ENCODE results near the gene MAN2B1.
"Not testable (repeated sequence)": the region's sequence is repeated elsewhere in the genome, so short reads cannot be mapped to it uniquely, and the experiment has no call there.

MAN2B1 gene

DNA sequence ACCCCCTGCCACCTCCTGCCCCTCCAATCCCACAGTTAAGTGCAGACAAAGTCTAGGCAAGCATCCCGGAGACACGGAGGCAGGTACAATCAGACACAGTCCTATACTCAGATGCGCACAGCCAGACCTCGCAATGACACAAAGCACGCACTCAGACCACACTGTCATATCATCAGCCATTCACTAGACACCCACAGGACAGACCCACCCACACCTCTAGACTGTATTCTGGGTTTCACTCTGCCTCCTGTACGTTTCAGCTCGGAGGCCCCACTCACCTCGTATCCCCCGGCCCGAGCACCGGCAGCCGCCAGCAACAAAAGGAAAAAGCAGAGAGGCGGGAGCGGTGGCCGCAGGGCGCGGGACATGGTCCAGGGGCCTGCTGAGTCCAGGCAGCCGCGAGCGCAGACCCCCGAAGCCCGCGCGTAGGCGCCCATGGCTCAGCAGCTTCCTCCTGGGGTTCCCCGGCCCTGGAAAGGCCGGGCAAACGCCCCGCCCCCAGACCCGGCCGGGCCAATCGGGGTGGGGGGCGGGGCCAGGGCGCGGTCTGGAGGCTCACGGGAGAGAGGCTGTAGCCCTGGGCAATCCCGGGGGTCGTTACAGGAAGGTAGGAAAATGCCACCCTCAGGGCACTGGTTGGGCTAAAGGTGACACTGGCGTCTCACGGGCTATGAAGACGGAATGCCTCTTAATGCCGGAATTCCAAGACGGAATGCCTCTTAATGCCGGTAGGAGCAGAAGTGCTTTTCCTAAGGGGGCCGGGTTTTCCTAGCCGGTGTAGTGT is at the start of gene MAN2B1, which contains the start of gene WDR83:
Gene MAN2B1, minus strand, starts transcription at position 478 of the 784 bp plus-strand sequence. Its CDS starts 41 bp downstream, at position 437.
Gene WDR83, plus strand, starts transcription at position 543 of the 784 bp plus-strand sequence. CDS start 2,984 bp downstream, outside the sequence.
- FAIRE-seq, result no peak

DNA sequence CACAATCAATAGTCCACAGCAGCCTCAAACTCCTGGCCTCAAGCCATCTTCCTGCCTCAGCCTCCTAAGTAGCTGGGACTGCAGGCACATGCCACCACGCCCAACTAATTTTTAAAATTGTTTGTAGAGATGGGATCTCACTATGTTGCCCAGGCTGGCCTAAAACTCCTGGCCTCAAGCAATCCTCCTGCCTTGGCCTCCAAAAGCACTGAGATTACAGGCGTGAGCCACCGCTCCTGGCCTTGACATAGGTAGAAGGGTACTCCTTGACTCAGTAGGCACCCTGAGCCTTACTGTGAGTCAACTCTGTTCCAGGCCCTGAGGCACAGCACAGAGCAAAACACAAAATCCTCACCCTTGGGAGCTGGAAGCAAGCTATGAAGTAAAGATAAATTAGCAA is 49.4 kb upstream of the MAN2B1 start:
- no peak for FAIRE-seq

DNA sequence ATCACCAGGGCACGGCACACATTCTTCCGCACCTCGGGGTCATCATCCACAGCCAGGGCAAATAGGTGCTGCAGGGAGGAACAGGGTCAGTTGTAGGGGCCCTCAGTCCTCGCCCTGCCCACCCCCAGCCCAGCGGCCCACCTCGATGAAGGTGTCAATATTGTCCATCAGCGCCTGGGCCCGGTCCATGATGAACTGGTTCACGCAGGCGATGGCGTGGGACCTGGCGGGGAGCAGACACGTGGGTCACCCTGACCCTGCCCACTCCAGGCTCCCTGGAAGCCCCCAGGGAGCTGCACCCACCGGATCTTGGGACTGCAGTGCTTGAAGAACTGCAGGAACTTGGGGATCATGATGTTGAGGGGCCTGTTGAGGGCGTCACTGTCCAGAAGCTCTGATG is 48.6 kb upstream of the MAN2B1 start:
- no peak for FAIRE-seq

DNA sequence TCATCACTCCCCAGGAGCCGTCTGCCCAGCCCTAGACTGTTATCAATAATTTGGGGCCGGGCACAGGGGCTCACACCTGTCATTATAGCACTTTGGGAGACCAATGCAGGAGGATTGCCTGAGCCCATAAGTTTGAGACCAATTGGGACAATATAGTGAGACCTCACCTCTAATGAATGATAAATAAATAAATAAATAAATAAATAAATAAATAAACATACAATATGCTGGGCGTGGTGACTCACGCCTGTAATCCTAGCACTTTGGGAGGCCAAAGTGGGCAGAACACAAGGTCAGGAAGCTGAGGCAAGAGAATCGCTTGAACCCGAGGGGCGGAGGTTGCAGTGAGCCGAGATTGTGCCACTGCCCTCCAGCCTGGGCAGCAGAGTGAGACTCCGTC is 46.8 kb upstream of the MAN2B1 start:
- not testable (repeated sequence) for FAIRE-seq

DNA sequence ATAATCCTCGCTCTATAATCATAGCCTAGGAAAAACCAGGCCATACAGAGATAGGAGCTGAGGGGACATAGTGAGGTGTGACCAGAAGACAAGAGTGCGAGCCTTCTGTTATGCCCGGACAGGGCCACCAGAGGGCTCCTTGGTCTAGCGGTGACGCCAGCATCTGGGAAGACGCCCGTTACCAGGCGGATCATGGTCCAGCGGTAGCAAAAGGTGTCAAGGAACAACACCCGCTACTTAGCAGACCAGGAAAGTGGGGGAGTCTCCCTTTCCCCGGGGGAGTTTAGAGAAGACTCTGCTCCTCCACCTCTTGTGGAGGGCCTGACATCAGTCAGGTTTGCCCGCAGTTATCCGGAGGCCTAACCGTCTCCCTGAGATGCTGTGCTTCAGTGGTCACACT is 45.5 kb upstream of the MAN2B1 start:
- FAIRE-seq, result not testable (repeated sequence)

DNA sequence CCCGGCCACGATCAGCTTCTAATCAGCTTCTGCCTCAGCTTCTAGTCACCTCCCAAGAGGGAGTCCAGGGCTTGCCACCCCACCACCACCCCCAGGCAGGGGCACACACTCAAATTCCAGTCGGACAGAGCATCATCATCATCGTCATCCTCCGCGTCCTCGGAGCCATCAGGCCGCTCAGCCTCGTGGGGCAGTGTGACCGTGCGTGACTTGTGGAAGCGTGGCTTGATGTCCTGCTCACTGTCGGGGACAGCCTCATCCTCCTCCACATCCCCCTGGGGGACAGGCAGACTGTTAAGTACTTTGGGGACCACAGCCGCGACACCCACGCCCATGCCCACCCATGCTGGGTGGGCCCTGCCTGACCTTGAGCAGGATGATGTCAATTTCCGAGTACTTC is 44.6 kb upstream of the MAN2B1 start:
- FAIRE-seq, result no peak

DNA sequence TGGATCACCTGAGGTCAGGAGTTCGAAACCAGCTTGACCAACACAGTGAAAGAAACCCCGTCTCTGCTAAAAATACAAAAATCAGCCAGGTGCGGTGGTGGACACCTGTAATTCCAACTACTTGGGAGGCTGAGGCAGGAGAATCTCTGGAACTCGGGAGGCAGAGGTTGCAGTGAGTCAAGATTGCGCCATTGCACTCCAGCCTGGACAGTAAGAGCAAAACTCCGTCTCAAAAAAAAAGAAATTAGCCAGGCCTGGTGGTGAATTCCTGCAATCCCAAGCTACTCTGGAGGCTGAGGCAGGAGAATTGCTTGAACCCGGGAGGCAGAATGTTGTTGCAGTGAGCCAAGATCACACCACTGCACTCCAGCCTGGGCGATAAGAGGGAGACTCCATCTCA is 42.1 kb upstream of the MAN2B1 start:
- FAIRE-seq, result no peak

DNA sequence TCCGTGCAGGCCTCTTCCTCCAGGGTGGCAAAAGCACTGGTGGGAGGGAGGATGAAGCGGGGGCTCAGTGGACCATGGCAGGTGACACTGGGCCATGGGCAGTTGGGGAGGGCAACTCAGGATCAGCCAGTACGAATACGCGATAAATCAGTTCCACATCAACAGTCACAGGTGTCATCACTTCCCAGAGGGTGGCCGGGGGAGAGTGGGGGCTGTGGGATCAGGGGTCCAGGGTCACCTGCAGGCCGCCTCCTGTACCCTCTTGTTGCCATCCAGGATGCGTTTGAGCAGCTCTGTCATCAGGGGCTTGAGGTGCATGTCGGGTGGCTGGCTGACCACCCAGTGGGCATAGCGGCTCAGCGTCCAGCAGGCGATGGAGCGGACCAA is 39.8 kb upstream of the MAN2B1 start:
- FAIRE-seq, result no peak

DNA sequence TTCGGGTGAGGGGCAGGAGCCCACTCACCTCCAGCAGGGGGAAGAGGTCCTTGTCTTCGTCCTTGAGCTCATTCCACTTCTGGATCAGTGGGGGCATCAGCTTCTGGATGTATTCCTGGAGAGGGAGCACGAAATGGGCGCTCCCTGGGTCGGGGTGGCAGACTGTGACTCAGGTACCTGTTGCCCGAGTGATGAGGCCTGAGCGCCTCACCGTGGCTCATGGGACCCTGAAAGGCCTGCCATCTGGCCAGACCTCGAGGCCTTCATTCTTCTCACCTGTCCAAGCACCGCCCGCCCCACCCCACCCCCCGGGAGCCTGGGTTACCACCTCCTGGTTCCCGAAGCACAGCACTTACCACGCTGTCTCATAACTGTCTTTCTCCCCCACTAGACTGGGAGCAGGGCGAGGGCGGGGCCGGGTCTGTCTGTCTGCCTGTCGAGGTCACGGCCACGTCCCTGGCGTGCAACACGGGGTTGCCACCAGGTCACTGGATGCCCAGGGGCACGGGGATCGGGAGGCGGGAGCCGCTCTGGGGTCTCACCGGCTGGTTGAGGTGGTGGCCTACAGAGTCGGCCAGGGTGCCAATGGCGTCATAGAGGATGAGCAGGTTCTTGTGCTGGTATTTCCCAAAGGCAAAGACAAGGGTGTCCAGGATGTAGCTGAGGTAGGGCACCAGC is 39.3 kb upstream of the MAN2B1 start:
- FAIRE-seq, result no peak

DNA sequence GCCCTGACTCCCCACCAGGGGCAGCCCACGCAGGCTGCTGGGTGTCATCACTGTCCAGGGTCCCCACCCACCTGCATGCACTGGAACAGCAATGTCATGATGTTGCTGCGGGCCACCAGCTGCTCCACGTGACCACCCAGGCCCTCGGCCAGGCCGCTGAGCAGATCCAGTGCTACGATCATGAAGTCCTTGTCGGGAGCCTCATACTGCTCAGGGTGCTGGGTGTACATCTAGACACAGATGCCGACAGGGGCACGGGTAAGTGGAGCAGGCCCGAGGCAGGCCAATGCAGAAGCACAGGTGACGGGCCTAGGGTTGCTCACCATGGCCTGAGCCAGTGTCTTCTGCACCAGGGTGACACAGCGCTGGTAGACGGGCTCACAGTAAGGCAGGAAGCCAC is 38.6 kb upstream of the MAN2B1 start:
- FAIRE-seq, result no peak

DNA sequence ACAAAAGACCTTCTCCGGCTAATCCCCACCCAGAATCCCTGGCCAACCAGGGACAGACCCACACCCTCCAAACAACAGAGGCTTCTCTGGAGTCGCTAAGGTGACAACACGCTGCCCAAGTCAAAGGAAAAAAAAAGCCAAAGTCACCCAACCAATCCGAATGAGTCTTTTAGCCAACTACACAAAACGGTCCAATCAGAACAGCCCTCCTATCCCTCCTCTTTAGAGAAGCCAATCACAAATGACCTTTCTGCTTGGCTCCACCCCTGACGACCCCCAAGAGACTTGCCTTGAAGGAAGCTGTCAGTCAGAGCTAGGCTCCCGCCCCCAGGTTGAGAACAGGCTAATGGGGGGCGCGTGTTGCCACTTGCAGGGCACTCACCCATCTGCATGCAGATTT is 36.5 kb upstream of the MAN2B1 start:
- FAIRE-seq, result no peak

DNA sequence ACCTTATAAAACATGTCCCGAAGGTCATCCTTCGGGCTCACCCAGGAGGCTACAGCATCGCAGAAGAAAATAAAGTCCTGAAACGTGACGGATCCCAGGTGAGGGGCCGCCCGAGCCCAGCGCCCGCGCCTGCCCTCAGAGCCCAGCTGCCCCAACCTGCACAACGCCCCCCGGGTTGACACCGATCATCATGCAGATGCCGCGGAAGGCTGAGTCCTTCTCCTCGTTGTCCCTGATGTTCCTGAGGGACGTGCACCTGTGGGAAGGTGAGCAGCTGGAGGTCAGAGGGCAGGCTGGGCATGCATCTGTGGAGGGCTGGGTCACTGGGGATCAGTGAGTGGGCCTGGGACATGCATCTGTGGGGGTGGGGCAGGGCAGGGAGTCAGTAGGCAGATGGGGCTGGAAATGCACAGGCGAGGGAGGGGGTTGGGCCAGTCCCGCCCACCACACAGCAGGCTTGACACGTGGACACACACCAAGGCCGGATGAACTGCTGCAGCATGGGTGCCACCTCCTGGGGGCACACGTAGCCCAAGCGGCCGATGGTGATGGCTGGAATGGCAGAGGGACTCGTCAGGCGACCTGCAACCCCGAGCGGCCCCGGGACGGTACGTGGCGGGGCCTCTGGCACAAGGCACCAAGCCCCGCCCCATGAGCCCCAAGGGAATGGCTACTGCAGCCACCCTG is 35.2 kb upstream of the MAN2B1 start:
- no peak for FAIRE-seq

DNA sequence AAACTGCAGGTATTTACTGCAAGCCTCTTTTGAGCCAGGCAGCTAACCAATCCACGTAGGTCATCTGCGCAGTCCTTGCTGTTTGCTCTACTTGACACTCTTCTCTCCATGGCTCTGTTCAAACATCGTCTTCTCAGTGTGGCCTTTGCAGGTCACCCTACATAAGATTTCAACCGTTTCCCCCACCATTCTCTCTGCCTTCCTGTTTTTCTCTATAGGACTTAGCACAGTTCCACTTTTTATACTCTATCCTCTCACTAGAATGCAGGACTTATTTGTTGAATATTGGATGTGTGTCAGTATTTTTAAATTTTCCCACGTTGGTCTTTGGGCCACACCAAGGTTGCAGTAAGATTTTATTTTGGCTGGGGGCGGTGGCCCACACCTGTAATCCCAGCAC is 31.6 kb upstream of the MAN2B1 start:
- FAIRE-seq, result no peak

DNA sequence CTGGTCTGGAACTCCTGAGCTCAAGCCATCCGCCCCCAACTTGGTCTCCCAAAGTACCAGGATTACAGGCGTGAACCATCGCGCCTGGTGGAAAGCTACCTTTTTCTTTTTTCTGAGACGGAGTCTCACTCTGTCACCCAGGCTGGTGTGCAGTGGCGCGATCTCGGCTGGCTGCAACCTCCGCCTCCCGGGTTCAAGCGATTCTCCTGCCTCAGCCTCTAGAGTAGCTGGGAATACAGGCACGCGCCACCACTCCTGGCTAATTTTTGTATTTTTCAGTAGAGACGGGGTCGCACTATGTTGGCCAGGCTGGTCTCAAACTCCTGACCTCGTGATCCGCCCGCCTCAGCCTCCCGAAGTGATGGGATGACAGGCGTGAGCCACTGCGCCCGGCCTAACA is 30.9 kb upstream of the MAN2B1 start:
- not testable (repeated sequence) for FAIRE-seq

DNA sequence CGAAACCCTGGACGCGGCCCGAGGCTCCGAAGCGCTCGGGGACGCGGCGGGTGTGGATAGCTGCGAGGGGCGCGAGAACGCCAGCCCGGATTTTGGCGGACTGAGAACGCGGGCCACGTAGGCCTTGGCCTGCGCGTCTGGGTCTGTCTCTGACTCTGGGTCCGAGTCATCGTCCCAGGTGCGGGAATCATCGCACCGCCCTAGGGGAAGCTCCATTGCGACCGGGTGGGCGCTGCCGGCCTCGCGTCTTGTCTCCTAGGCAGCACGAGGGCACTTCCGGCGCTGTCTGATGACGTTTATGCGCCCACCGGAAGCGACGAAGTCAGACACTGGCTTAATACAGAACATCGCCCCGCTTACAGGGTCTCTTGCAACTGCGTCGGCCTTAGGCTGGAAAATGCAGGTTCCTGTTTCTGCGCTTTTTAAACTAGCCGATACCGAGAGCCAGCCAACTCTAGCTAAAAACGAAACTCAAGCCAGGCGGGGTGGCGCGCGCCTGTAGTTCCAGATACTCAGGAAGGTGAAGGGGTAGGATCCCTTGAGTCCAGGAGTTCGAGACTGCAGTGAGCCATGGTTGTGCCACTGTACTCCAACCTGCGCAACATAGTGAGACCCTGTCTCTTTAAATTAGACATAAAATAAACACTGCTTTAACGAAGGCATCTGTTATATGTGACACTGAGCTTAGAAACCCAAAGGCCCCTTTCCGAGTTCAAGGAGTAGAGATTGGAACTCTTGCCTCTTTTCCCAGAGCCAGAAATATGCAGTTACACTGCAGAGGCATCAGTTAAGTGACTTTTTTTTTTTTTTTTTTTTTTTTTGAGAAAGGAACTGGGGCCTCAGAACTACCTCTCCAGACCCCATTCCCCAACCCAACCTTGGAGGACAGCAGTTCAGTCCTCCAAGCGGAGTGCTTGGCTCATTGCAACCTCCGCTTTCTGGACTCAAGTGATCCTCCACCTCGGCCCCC is 30.1 kb upstream of the MAN2B1 start, which contains the start of gene FBXW9:
Gene FBXW9, minus strand, starts transcription at position 266 of the 970 bp plus-strand sequence. Its CDS starts 50 bp downstream, at position 216.
- FAIRE-seq, result no peak

DNA sequence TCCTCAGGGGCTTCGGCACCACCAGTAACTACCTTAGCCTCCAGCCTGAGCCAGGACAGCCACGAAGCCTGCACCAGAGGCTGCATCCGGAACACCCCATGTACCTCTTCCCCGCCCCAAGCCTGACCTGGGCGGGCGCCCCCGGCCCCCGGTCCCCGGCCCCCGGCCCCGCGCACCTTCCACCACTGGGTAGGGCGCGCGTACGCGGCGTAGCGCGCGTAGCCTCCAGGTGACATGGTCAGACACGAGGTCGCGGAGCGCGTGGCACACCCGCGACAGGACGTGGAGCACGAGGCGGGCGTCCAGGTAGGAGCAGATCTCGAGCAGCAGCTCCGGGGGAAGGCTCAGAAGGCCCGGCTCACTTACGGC is 29.4 kb upstream of the MAN2B1 start:
- no peak for FAIRE-seq

DNA sequence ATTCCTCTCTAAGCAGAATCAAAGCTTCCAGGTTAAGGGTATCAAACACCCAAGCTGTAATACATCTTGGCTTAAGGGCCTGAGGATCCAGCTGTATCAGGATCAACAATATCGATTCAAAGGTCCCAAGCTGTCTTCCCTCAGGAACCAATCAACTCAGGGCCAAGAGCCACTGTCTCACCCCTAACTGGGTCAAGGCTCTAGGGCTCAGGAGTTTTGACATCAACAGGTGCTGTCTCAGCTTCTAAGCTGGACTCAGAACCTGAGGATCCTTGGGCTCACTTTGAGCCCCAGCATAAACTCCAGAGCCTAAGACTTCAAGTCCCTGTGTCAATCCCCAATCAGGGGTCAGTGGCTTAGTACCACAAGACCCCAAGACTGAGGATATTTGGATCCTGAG is 29.0 kb upstream of the MAN2B1 start:
- FAIRE-seq, result no peak

DNA sequence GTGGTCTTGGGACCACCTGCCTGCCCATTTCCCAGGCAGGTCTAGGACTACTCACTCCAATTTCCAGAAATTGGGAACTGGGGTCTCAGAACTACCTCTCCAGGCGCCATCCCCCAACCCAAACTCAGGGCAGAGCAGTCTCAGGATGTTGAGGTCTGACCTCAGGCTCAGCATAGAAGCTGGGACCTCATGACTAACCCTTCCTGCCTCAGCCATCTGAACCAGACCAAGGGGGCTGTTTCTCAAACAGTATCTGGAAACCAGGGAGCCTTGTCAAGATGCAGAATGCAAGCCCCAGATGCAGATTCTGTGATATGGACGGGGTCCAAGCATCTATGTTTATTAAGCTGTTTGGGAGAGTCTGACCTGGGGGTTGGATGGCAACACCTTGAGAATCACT is 28.6 kb upstream of the MAN2B1 start:
- no peak for FAIRE-seq

DNA sequence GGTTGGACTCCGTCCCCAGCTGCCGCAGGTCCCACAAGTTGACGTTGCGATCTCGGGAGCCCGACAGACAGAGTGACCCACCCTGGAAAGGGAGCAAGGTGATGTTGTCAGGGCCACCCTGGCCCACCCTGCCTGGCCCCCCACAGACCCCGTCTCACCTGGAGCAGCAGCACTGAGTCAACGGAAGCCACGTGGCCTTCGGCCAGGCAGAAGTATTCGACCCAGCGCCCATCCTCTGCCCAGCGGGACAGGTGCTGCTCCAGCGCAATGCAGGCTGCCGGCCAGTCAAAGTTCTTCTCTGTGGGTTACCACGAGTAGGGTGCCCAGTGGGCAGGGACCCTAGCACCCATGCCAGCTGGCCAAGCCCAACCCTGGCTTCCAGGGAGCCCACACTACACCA is 28.1 kb upstream of the MAN2B1 start:
- FAIRE-seq, result no peak

DNA sequence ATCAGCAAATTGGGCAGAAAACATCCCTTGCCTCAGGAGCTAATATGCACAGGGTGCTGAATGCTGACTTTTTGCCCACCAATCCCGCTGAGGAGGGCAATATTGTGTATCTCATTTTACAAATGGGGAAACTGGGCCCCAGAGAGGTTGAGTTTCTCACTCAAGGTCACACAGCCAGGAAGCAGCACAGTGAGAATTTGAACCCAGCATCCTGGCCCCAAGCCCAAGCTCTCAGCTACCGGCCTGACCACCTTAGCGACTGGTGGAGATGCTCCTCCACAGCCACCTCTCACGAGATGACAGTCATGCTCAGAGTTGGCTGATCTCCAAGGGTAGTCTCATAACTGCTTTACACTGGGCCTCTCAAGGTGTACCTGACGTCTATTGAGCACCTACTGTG is 26.4 kb upstream of the MAN2B1 start:
- FAIRE-seq, result no peak

DNA sequence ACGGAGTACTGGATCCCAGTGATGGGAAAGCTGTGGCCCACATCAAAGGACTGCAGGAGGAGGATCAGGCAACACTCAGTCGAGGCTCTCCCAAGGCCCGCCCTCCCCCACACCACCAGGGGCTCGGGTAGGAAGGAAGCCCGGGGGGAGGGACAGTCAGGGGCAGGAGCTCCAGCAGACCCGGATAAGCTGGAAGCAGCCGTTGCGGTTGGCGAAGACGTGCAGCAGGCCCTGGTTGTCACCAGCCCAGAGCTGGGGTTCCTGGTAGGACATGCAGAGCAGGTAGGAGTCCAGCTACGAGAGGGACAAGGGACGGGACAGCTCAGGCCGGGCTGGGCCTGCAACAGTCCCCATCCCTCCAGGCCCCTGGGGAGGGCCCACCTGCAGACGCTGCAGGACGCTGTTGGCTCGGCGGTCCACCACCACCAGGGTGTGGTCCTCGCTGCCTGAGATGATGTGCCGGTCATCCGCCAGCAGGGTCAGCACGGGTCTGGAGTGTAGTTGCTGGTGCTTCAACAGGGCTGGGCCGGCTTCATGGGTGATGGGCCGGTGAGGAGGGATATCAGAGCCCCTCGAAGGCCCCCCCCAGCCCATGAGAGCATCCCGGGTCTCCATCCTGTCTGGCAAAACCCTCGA is 23.2 kb upstream of the MAN2B1 start:
- FAIRE-seq, result no peak

DNA sequence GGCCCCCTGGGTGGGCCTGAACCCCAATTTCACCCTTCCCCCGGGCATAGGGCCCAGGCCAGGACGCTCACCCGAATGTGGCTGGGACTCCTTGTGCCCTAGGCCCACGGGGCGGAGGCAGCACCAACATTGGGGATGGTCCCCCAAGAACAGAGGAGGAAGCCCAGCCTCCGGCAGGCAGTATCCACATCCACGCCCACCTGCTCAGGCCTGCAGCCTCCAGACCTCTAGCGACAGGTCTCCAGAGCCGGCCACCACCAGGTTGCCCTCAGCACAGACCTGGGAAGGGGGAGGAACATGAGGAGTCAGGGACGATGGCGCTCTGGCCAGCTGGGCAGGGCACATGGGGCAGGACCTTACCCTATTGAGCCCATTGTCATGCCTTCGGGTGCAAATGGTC is 22.5 kb upstream of the MAN2B1 start:
- no peak for FAIRE-seq

Data from colon (tissue), 2 donors.